ENCODE results near the gene SURF2.
"Not testable (repeated sequence)": the region's sequence is repeated elsewhere in the genome, so short reads cannot be mapped to it uniquely, and the experiment has no call there.

The SURF2 gene

GRCh38 chr9:133389025-133389557, 32.7 kb downstream of the SURF2 start:
- H3K4me3 ChIP-seq (ENCODE audit: low read length in 2 of 2), result no peak overlapping the region
- peaks cover 14 to 15% of the 10 kb centered on the region in 2 donors for H3K27me3 ChIP-seq (ENCODE audit: control insufficient read depth in 1 of 2, insufficient read depth in 2 of 2, low read length in 2 of 2)
- no peak overlapping the region for H3K27ac ChIP-seq (ENCODE audit: low read length)
- no peak overlapping the region for H3K9ac ChIP-seq (ENCODE audit: low read length in 2 of 2)
- no peaks in the 10 kb centered on the region for H3K4me1 ChIP-seq (ENCODE audit: control insufficient read depth, insufficient read depth, low read length)
- H3K36me3 ChIP-seq (ENCODE audit: control insufficient read depth in 2 of 2, insufficient read depth in 2 of 2, low read length in 2 of 2), result no peaks in the 10 kb centered on the region
- H3K9me3 ChIP-seq (ENCODE audit: control insufficient read depth in 2 of 2, low read length in 2 of 2), result no peaks in the 10 kb centered on the region

DNA sequence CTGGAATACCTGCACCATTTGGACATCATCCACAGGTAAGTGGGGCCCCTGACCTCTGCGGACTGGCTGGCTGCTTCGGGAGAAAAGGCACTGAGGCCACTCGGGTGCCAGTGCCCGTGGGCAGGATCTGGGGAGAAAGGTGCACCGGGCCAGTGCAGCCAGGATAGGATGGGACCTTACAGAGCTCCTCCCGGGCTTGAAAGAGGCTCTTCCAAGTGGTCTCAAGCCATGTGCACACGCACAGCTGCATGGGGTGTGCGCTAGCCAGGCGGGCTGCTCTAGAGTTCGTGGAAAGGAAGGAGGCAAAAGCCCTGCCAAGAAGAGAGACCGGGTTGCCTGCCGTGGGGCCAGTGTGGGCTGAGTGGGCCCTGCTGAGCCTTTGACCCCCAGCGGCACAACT, 33.2 kb downstream of the SURF2 start:
- Histone ChIP-seq H3K4me3 (ENCODE audit: low read length in 2 of 2) (no peak overlapping the region), H3K9ac (ENCODE audit: low read length in 2 of 2) (no peak overlapping the region), H3K9me3 (ENCODE audit: control insufficient read depth in 2 of 2, low read length in 2 of 2) (no peaks in the 10 kb centered on the region), H3K4me1 (ENCODE audit: control insufficient read depth, insufficient read depth, low read length) (no peaks in the 10 kb centered on the region), H3K36me3 (ENCODE audit: control insufficient read depth in 2 of 2, insufficient read depth in 2 of 2, low read length in 2 of 2) (no peaks in the 10 kb centered on the region), H3K27me3 (ENCODE audit: control insufficient read depth in 1 of 2, insufficient read depth in 2 of 2, low read length in 2 of 2) (peaks cover 14 to 16% of the 10 kb centered on the region in 2 donors), H3K27ac (ENCODE audit: low read length) (no peak overlapping the region)

GRCh38 chr9:133390713-133391112, 34.4 kb downstream of the SURF2 start:
- Histone ChIP-seq H3K4me3 (ENCODE audit: low read length in 2 of 2) (no peak overlapping the region), H3K27ac (ENCODE audit: low read length) (no peak overlapping the region), H3K36me3 (ENCODE audit: control insufficient read depth in 2 of 2, insufficient read depth in 2 of 2, low read length in 2 of 2) (no peaks in the 10 kb centered on the region), H3K27me3 (ENCODE audit: control insufficient read depth in 1 of 2, insufficient read depth in 2 of 2, low read length in 2 of 2) (peaks cover 14 to 18% of the 10 kb centered on the region in 2 donors), H3K9ac (ENCODE audit: low read length in 2 of 2) (no peak overlapping the region), H3K9me3 (ENCODE audit: control insufficient read depth in 2 of 2, low read length in 2 of 2) (no peaks in the 10 kb centered on the region), H3K4me1 (ENCODE audit: control insufficient read depth, insufficient read depth, low read length) (no peaks in the 10 kb centered on the region)

- H3K27me3 ChIP-seq (ENCODE audit: control insufficient read depth in 1 of 2, insufficient read depth in 2 of 2, low read length in 2 of 2), result peaks cover 14 to 18% of the 10 kb centered on the region in 2 donors
- H3K9me3 ChIP-seq (ENCODE audit: control insufficient read depth in 2 of 2, low read length in 2 of 2); H3K9ac ChIP-seq (ENCODE audit: low read length in 2 of 2); H3K4me1 ChIP-seq (ENCODE audit: control insufficient read depth, insufficient read depth, low read length); H3K4me3 ChIP-seq (ENCODE audit: low read length in 2 of 2); H3K36me3 ChIP-seq (ENCODE audit: control insufficient read depth in 2 of 2, insufficient read depth in 2 of 2, low read length in 2 of 2); H3K27ac ChIP-seq (ENCODE audit: low read length): not testable (repeated sequence)
These were observed 35.1 kb downstream of the SURF2 start for GRCh38 chr9:133391449-133391848.

- H3K9ac ChIP-seq (ENCODE audit: low read length in 2 of 2); H3K4me1 ChIP-seq (ENCODE audit: control insufficient read depth, insufficient read depth, low read length); H3K27ac ChIP-seq (ENCODE audit: low read length); H3K9me3 ChIP-seq (ENCODE audit: control insufficient read depth in 2 of 2, low read length in 2 of 2); H3K36me3 ChIP-seq (ENCODE audit: control insufficient read depth in 2 of 2, insufficient read depth in 2 of 2, low read length in 2 of 2); H3K4me3 ChIP-seq (ENCODE audit: low read length in 2 of 2): not testable (repeated sequence)
- H3K27me3 ChIP-seq (ENCODE audit: control insufficient read depth in 1 of 2, insufficient read depth in 2 of 2, low read length in 2 of 2), result peaks cover 14 to 18% of the 10 kb centered on the region in 2 donors
These were observed 36.0 kb downstream of the SURF2 start for GRCh38 chr9:133392308-133392707.

DNA sequence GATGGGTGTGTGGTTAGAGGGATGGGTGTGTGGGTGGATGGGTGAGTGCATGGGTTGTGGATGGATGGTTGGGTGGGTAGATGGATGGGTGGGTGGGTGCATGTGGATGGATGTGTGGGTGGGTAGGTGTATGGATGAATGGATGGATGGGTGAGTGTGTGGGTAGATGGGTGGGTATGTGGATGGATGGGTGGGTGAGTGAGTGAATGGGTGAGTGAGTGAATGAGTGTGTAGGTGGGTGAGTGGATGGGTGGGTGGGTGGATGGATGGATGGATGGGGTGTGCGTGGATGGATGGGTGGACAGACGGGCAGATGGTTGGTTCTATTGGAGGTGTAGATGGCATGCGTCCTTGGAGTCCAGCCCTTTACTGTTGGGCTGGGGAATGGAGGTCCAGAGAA, 37.0 kb downstream of the SURF2 start:
- Histone ChIP-seq H3K9ac (ENCODE audit: low read length in 2 of 2) (no peak overlapping the region), H3K27me3 (ENCODE audit: control insufficient read depth in 1 of 2, insufficient read depth in 2 of 2, low read length in 2 of 2) (peaks cover 14 to 18% of the 10 kb centered on the region in 2 donors), H3K27ac (ENCODE audit: low read length) (no peak overlapping the region), H3K36me3 (ENCODE audit: control insufficient read depth in 2 of 2, insufficient read depth in 2 of 2, low read length in 2 of 2) (no peaks in the 10 kb centered on the region), H3K4me3 (ENCODE audit: low read length in 2 of 2) (no peak overlapping the region), H3K9me3 (ENCODE audit: control insufficient read depth in 2 of 2, low read length in 2 of 2) (no peaks in the 10 kb centered on the region), H3K4me1 (ENCODE audit: control insufficient read depth, insufficient read depth, low read length) (no peaks in the 10 kb centered on the region)

DNA sequence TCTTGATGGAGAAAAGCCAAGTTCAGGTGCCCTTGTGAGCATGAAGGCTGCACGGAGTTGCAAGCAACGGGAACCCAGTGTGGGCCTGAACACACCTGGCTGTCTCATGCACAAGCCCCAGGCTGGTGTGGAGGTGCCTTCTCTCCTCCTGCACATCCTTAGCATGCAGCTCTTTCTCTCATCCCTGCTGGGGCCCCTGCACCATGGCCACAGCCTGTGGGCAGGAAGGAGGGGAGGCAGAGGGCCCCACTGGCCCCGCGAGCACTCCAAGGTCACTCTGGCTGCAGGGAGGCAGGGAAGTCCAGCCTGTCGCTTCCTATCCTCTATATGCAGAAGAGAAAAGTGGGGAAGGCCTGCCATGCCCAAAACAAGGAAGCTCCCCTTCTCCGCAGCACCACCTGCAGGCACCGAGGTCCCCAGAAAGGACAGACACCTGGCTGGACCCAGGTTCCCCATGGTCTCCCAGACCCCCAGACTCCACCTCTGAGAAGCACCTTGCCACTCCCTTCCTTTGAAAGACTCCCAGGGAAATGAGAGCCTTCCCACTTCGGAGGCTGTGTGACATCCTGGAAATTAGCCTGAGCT, 38.4 kb downstream of the SURF2 start:
- Histone ChIP-seq H3K9ac (ENCODE audit: low read length in 2 of 2) (no peak overlapping the region), H3K27me3 (ENCODE audit: control insufficient read depth in 1 of 2, insufficient read depth in 2 of 2, low read length in 2 of 2) (peaks cover 6 to 17% of the 10 kb centered on the region in 2 donors), H3K4me1 (ENCODE audit: control insufficient read depth, insufficient read depth, low read length) (no peaks in the 10 kb centered on the region), H3K9me3 (ENCODE audit: control insufficient read depth in 2 of 2, low read length in 2 of 2) (no peaks in the 10 kb centered on the region), H3K36me3 (ENCODE audit: control insufficient read depth in 2 of 2, insufficient read depth in 2 of 2, low read length in 2 of 2) (no peaks in the 10 kb centered on the region), H3K4me3 (ENCODE audit: low read length in 2 of 2) (no peak overlapping the region), H3K27ac (ENCODE audit: low read length) (no peak overlapping the region)

- Histone ChIP-seq H3K9ac (ENCODE audit: low read length in 2 of 2) (no peak overlapping the region), H3K27me3 (ENCODE audit: control insufficient read depth in 1 of 2, insufficient read depth in 2 of 2, low read length in 2 of 2) (peaks cover 0 to 8% of the 10 kb centered on the region in 2 donors), H3K9me3 (ENCODE audit: control insufficient read depth in 2 of 2, low read length in 2 of 2) (no peaks in the 10 kb centered on the region), H3K36me3 (ENCODE audit: control insufficient read depth in 2 of 2, insufficient read depth in 2 of 2, low read length in 2 of 2) (no peaks in the 10 kb centered on the region), H3K27ac (ENCODE audit: low read length) (no peak overlapping the region), H3K4me1 (ENCODE audit: control insufficient read depth, insufficient read depth, low read length) (no peaks in the 10 kb centered on the region), H3K4me3 (ENCODE audit: low read length in 2 of 2) (no peak overlapping the region)
These were observed 40.6 kb downstream of the SURF2 start for GRCh38 chr9:133396952-133397351.

DNA sequence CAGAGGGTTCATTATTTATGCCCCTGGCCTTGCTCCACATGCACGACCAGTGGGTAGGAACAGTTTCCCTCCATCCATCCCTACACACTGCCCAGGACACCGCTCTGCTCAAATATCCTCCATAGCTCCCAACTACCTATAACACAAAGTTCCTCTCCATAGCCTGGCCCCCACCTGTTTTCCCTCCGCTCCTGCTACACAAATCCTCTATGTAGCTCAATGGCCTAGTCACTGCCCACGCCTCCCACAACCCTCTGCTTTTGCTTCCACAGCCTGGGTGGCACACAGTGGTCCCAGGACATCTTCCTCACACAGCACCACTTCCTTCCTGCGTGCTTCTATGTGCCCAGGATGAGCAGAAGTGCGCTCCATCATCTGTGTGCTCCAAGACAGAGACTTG, 41.0 kb downstream of the SURF2 start:
- Histone ChIP-seq H3K9me3 (ENCODE audit: control insufficient read depth in 2 of 2, low read length in 2 of 2) (no peaks in the 10 kb centered on the region), H3K9ac (ENCODE audit: low read length in 2 of 2) (no peak overlapping the region), H3K27me3 (ENCODE audit: control insufficient read depth in 1 of 2, insufficient read depth in 2 of 2, low read length in 2 of 2) (peaks cover 0 to 8% of the 10 kb centered on the region in 2 donors)

GRCh38 chr9:133397895-133398294, 41.5 kb downstream of the SURF2 start:
- H3K27me3 ChIP-seq (ENCODE audit: control insufficient read depth in 1 of 2, insufficient read depth in 2 of 2, low read length in 2 of 2), result peaks cover 0 to 8% of the 10 kb centered on the region in 2 donors
- H3K36me3 ChIP-seq (ENCODE audit: control insufficient read depth in 2 of 2, insufficient read depth in 2 of 2, low read length in 2 of 2), result peaks cover 0 to 2% of the 10 kb centered on the region in 2 donors
- H3K4me1 ChIP-seq (ENCODE audit: control insufficient read depth, insufficient read depth, low read length), result no peaks in the 10 kb centered on the region
- H3K9me3 ChIP-seq (ENCODE audit: control insufficient read depth in 2 of 2, low read length in 2 of 2), result no peaks in the 10 kb centered on the region
- H3K27ac ChIP-seq (ENCODE audit: low read length), result no peak overlapping the region
- no peak overlapping the region for H3K9ac ChIP-seq (ENCODE audit: low read length in 2 of 2)
- no peak overlapping the region for H3K4me3 ChIP-seq (ENCODE audit: low read length in 2 of 2)

More for the DNA sequence above, 41.0 kb downstream of the SURF2 start:
- Histone ChIP-seq H3K4me1 (ENCODE audit: control insufficient read depth, insufficient read depth, low read length) (no peaks in the 10 kb centered on the region), H3K27ac (ENCODE audit: low read length) (no peak overlapping the region), H3K36me3 (ENCODE audit: control insufficient read depth in 2 of 2, insufficient read depth in 2 of 2, low read length in 2 of 2) (no peaks in the 10 kb centered on the region), H3K4me3 (ENCODE audit: low read length in 2 of 2) (no peak overlapping the region)

GRCh38 chr9:133400292-133400691, 43.9 kb downstream of the SURF2 start:
- H3K9ac ChIP-seq (ENCODE audit: low read length in 2 of 2), result no peak overlapping the region

More at GRCh38 chr9:133400292-133400691, 43.9 kb downstream of the SURF2 start:
- Histone ChIP-seq H3K4me3 (ENCODE audit: low read length in 2 of 2) (no peak overlapping the region), H3K27me3 (ENCODE audit: control insufficient read depth in 1 of 2, insufficient read depth in 2 of 2, low read length in 2 of 2) (no peaks in the 10 kb centered on the region), H3K9me3 (ENCODE audit: control insufficient read depth in 2 of 2, low read length in 2 of 2) (no peaks in the 10 kb centered on the region), H3K36me3 (ENCODE audit: control insufficient read depth in 2 of 2, insufficient read depth in 2 of 2, low read length in 2 of 2) (peaks cover 1 to 4% of the 10 kb centered on the region in 2 donors), H3K4me1 (ENCODE audit: control insufficient read depth, insufficient read depth, low read length) (no peaks in the 10 kb centered on the region), H3K27ac (ENCODE audit: low read length) (no peak overlapping the region)
